G401 (cell line): ENCODE measurements around the gene UST. TPM values are rescaled to one million over a fixed set of nuclear protein-coding genes. Genes with fewer than 3 reads are reported as not detected.
"Not testable (repeated sequence)": the region's sequence is repeated elsewhere in the genome, so short reads cannot be mapped to it uniquely, and the experiment has no call there.

Experiments used
- DNase-seq: peaks from one replicate; pipeline ENCODE4 v3.0.0-alpha.2; 2015; ENCODE audit warnings: low spot score
- in situ Hi-C: cut with HindIII; loops from 2 replicates; pipeline ENCODE4 v1.10.0; 2016; ENCODE audit warnings: low sequenced_read_pairs, mixed read lengths
- total RNA-seq: library from RNA; depleted of rRNA; stranded (reverse); fragments of >200 nt; shearing (Covaris generic); gene quantifications from 2 replicates; pipeline ENCODE4 v1.2.3, GENCODE V29; 2014

Gene UST
- total RNA-seq, 1 experiment from 2014 or later: not detected

- in situ Hi-C loops: no loop called here
- DNase-seq: no peak
Measured at GRCh38 chr6:149031859-149032598, 285.2 kb downstream of the UST start.

DNA sequence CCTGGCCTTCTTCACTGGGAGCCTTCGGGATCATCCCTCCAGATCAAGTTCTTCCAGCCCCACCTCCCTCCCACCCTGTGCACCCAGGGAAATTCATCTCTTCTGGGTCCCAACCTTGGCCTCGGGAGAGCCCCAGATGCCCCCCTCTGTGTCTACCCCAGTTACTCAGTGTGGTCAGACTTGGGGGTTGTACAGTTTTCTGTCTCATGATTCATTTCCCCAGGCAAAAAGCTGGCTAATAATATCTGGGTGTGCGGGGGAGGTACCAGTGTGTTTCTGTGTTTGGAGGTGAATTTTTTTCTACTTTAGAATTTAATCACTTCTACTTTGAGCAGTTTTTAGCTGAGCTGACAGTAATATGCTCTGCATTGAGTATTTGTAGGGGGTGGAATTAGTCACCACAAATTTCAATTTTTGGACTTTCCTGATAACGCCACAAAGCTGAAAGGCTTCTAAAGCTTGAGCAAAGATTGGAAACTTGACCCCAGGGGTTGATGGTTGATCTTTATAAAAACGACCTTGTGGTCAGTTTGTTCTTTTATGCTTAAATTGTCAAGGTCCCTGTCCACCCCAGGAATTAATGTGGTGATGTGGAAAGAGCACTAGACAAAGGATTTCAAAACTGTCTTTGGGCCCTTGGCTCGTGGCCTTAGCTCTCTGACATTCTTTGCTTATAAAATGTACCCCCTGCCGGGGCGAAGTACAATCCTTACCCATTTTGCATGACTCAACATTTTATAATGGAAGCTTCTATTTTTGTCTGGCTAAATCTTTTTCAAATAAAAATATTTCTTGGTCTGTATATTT is 286.0 kb downstream of the UST start:
- in situ Hi-C loops: no loop called here
- no peak for DNase-seq

DNA sequence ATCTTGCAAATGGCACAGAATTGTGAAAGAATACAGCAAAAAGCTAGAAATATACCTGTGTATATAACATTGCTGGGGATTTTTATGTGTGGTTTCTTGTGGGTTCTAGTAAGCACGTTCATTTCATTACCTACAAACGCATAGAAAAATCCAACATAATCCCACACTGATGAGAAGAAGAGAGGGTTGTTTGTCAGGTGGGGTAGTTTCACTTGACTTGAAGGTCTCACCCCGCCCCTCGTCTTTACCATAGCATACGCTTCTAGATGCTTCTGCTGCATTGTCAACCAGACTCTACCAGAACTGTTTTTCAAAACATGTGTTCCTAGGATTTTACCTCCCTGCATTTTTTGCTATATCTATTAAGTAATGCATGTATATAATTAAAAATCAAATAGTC is 286.6 kb downstream of the UST start:
- in situ Hi-C loops: no loop called here
- DNase-seq: no peak

GRCh38 chr6:149035766-149036165 is 288.9 kb downstream of the UST start:
- DNase-seq: no peak
- in situ Hi-C loops: no loop called here

DNA sequence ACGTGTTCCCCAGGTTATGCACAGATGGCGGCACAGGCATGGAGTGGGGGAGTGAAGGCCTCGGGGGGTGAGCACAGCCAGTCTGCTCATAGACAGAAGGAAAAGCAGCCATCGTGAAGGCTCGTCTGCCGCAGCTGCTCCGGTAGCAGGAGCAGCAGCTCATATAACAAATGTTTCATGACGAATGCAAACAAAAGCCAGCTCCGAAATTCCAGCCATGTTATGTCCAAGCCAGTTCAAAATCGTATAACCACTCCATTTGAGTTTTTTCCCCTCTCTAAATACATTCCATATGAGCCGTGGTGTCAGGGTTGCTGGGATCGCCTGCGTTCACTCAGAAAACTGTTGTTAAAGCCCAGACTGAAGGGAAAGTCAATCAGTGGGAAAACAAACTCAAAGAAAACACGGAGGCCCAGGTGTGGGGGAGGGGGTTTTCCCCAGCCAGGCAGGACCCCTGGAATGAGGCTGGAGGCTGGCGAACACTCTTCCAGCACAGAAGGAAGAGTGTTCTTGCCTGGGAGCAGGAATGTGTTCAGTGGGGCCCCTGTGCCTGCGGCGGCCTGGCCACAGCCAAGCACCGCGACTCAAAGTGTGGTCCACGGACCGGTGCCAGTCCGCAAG is 290.3 kb downstream of the UST start:
- in situ Hi-C loops: no loop called here
- peak; percentile 61 for DNase-seq

- in situ Hi-C loops, DNase-seq: not testable (repeated sequence)
Measured at GRCh38 chr6:149039025-149039424, 292.2 kb downstream of the UST start.

DNA sequence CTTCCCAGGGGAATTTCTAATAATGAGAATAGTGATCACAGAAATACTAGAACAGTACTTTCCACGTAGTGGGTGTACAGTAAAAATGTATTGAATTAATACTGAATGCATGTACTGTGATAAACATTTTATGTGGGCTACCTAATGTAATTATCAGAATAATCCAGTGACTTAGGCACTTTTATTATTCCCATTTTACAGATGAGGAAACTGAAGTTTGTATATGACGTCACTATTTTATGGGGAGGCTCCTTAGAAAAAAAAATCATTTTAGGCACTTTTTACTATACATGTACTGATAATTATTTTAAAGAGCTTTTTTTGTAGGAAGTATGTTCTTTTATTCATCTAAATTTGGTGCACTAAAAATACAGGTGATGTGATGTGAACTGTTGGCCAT is 295.1 kb downstream of the UST start:
- no peak for DNase-seq
- in situ Hi-C loops: no loop called here

DNA sequence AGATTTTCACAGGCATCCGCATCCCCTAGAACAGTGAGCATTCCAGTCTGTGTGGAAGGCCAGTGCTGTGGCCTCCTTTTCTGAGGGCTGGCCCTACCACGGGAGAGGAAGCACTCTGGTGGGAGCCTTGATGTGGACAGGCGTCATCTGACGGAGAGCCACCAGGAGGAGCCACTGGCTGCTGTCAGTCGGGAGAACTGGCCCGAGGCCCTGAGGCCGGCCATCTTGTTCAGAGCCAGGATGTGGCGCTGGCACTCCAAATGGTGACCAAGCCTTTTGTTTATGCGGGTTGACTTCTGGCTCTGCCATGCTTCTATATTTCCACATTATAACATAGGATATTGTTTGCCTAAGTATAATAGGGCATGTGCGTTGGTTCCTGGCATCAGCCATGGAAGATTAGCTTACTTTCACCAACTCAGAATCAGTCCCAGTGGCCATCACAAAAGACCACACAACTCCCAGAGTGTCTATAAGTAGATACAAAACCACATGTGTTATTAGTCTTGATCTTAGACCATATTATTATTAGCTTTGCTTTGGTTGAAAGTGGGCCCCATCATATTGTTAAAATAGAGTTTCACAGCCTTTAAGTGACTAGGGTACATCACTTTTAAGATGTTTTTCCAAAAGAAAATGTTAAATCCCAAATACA is 296.8 kb downstream of the UST start:
- in situ Hi-C loops: no loop called here
- no peak for DNase-seq

GRCh38 chr6:149044528-149044927 is 297.7 kb downstream of the UST start:
- in situ Hi-C loops: no loop called here
- no peak for DNase-seq

DNA sequence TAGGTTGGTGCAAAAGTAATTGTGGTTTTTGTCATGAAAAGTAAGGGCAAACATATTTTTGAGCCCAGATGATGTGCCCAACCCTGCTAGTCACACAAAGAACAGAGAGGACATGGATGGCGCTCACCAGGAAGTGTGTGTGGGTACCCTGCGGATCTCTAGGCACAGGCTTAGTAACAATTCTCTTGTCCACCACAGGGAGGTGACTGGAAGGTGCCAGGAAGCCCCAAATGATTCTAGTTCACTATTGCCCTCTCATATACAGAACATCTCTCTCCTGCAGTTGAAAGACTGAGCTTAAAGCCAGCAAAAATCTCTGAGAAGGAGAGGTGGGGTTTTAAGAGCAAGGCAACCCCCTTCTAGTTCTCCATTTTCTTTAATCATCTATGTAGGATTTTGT is 298.6 kb downstream of the UST start:
- in situ Hi-C loops: no loop called here
- DNase-seq: no peak

DNA sequence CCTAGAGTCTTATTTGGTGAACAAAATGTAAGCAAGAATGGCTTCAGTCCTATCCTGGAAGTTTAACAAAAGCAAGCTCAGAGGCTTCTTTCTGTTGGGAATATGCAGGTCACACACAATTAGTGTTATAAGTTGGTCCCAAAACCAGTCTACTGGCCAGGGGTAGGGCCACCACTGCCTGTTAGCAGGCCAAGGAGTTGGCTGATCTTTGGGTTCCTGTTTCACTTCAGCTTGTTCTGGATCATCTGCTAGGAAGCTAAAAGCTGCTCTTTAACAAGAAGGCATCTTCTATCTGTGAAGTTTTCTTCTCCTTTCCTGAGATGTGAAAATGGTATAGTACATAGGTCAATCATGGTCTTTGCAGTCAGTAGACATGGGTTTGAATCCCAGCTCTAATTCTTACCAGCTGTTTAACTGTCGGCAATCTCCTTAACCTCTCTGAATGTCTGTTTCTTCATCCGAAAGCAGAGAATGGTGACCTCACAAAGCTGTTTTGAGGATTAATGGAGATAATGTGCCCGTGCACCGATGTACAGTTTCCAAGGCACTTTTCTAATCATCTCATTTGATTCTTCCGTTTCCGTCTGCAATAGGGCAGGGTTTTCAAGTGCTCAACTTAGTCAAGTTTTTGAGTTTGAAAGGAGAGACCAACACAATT is 299.5 kb downstream of the UST start:
- in situ Hi-C loops: no loop called here
- DNase-seq: no peak

DNA sequence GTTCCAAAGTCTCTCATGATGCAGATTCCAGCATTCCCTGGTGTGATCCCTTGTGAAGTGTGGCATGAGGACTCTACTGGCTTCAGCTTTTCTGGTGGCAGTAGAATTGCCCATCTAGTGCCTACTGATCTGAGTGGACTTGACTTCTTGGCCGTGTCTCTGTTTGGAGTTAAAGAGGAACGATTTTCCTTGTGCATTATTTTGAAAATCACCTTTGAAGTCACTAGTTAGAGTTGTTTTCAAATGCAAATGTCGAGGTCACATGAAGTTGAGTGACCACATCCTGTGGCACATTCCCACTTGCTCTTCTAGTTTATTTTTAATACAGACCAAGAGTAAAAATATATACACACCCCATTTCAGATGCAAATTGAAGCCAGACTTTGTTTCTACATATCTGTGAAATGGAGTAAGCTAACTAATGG is 300.0 kb downstream of the UST start:
- in situ Hi-C loops: no loop called here
- DNase-seq: no peak

- in situ Hi-C loops: no loop called here
- no peak for DNase-seq
Measured at GRCh38 chr6:149049230-149049629, 302.4 kb downstream of the UST start.

DNA sequence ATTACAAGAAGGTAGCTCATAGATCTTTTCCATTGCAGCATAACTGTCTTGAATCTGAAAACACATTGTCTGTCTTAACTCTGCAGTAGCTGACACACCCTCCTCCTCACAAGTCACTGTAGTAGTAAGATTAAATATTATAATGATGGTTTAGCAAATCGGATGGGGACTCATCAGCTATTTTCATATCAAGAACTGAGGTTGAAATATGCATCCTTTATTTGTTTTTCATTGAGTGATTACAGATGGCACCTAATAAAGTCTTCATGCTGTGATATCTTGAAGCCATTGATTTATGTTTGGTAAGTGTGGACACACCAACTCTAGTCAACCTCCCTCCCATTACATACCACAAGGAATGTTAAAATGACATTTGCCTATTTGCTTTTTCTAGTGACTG is 303.3 kb downstream of the UST start:
- DNase-seq: no peak
- in situ Hi-C loops: loop anchor here (25.0 kb wide), 1 partner anchor 362 kb away; the partner anchor contains the start of gene SUMO4

DNA sequence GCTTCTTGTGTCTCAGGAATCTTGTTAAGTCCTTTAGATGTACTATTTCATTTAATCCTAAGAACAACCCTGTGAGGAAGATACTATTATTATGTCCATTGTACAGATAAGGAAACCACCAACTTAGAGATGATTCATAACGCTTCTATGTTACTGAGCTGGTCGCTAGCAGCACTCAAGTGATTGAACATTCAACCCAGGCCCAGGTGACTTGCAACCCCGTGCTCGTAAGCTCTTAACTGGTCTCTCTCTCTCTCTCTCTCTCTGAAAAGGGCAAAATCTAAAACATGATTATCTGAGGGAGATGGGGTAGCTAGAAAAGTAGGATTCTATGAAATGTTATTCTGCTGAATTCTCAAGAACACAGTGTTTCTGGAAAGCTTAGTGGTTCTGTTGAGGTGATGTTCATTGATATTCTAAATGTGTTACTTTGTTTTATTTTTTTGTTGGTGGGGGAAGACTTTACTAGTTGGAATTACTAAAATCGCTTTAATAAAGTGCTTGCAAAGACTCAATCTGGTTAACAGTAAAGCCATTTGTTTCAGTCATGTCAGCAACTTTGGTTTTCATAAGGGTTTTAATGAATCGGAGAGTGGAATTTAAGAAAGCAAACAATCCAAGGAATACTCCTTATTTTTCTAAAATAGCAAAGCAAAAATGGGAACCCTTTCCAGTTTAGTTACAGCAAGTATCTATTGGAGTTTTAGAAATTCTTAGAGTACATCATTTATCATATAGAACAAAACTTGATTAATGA is 305.7 kb downstream of the UST start:
- DNase-seq: no peak

GRCh38 chr6:149053848-149054558 is 307.2 kb downstream of the UST start:
- DNase-seq: no peak
- in situ Hi-C loops: loop anchor here (25.0 kb wide), 1 partner anchor 358 kb away; the partner anchor contains the start of gene SUMO4

More for the DNA sequence above, 305.7 kb downstream of the UST start:
- in situ Hi-C loops: loop anchor here (25.0 kb wide), 1 partner anchor 360 kb away; the partner anchor contains the start of gene SUMO4

- in situ Hi-C loops: loop anchor here (25.0 kb wide), 1 partner anchor 358 kb away; the partner anchor contains the start of gene SUMO4
- DNase-seq: no peak
Measured at GRCh38 chr6:149054559-149055194, 307.8 kb downstream of the UST start.
